ENCODE results near the gene FCRL6.
A peak's percentile ranks its signal among the peaks of the same experiment; 100 is the strongest.

Gene FCRL6

GRCh38 chr1:159779403-159779851, 22.7 kb upstream of the FCRL6 start:
- no peak for TF ChIP-seq CTCF (IDR thresholded peaks at IDR 0.05; ENCODE audit: poor library complexity, severe bottlenecking)
- Histone ChIP-seq H3K36me3 (ENCODE audit: low read depth) (0 out of 2 replicates have a peak, but pooled peaks cover 3% of the 10 kb centered on the region), H3K27me3 (ENCODE audit: insufficient read depth, poor library complexity, severe bottlenecking) (no peaks in the 10 kb centered on the region), H3K4me1 (ENCODE audit: insufficient read depth, poor library complexity, severe bottlenecking) (peaks cover 16% of the 10 kb centered on the region), H3K4me3 (ENCODE audit: severe bottlenecking) (no peak overlapping the region), H3K27ac (ENCODE audit: poor library complexity, severe bottlenecking) (peak overlapping the region; percentile 85), H3K9me3 (ENCODE audit: severe bottlenecking) (no peaks in the 10 kb centered on the region)
- peak; percentile 72 for DNase-seq (ENCODE audit: low spot score)
- ATAC-seq (ENCODE audit: low read depth) = peak; percentile 26

DNA sequence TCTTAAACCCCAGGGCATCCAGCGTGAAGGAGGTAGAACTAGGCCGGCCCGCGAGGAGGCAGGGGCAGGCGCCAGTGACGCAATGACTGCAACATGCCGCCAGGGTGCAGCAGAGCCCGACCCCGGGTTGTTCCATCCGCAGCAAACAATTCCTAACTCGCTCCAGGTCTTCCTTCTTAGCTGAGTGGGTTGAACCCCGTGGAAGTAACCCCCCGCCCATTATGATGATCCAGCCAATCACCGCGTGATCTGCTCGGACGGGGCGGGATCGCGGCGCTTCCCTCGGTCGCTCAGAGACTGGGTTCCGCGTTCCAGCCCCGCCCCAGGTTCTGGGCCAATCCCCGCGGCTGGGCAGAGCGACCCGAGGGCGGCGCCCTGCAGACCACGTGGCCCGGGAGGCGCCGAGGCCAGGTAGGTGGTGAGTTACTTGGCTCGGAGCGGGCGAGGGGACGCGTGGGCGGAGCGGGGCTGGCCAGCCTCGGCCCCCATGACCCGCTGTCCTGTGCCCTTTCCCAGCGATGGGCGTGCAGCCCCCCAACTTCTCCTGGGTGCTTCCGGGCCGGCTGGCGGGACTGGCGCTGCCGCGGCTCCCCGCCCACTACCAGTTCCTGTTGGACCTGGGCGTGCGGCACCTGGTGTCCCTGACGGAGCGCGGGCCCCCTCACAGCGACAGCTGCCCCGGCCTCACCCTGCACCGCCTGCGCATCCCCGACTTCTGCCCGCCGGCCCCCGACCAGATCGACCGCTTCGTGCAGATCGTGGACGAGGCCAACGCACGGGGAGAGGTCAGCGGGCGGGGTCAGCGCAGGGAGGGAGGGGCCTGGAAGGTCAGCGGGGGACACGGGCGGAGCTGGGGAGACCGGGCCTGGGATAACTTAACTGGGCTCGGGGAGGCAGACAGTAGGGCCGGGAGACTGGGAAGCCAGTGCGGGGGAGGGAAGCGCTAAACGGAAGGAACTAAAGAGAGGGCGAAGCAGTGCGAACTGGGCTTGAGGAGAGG, 21.3 kb upstream of the FCRL6 start, which contains the start of gene DUSP23:
Gene DUSP23, plus strand, starts transcription at position 380 of the 1,000 bp plus-strand sequence. Its CDS starts 139 bp downstream, at position 519.
- peak; percentile 93 for ATAC-seq (ENCODE audit: low read depth)
- no peaks in the 10 kb centered on the region for H3K9me3 ChIP-seq (ENCODE audit: severe bottlenecking)
- H3K4me1 ChIP-seq (ENCODE audit: insufficient read depth, poor library complexity, severe bottlenecking) = peaks cover 16% of the 10 kb centered on the region
- H3K27ac ChIP-seq (ENCODE audit: poor library complexity, severe bottlenecking) = peak within 1 kb of the TSS; percentile 85
- DNase-seq (ENCODE audit: low spot score) = peak; percentile 95
- peak within 1 kb of the TSS; percentile 55 for H3K4me3 ChIP-seq (ENCODE audit: severe bottlenecking)
- 0 out of 2 replicates have a peak, but pooled peaks cover 3% of the 10 kb centered on the region for H3K36me3 ChIP-seq (ENCODE audit: low read depth)
- H3K27me3 ChIP-seq (ENCODE audit: insufficient read depth, poor library complexity, severe bottlenecking) = no peaks in the 10 kb centered on the region
- peak; percentile 93 for TF ChIP-seq CTCF (IDR thresholded peaks at IDR 0.05; ENCODE audit: poor library complexity, severe bottlenecking)

- peak overlapping the region; percentile 85 for H3K27ac ChIP-seq (ENCODE audit: poor library complexity, severe bottlenecking)
- no peaks in the 10 kb centered on the region for H3K27me3 ChIP-seq (ENCODE audit: insufficient read depth, poor library complexity, severe bottlenecking)
- peaks cover 22% of the 10 kb centered on the region for H3K4me1 ChIP-seq (ENCODE audit: insufficient read depth, poor library complexity, severe bottlenecking)
- DNase-seq (ENCODE audit: low spot score) (no peak), ATAC-seq (ENCODE audit: low read depth) (no peak)
- no peak for TF ChIP-seq CTCF (IDR thresholded peaks at IDR 0.05; ENCODE audit: poor library complexity, severe bottlenecking)
- no peaks in the 10 kb centered on the region for H3K9me3 ChIP-seq (ENCODE audit: severe bottlenecking)
- no peak overlapping the region for H3K4me3 ChIP-seq (ENCODE audit: severe bottlenecking)
- H3K36me3 ChIP-seq (ENCODE audit: low read depth) = 0 out of 2 replicates have a peak, but pooled peaks cover 3% of the 10 kb centered on the region
These were observed 20.2 kb upstream of the FCRL6 start for GRCh38 chr1:159781992-159782391.

GRCh38 chr1:159783724-159784123, 18.4 kb upstream of the FCRL6 start:
- ATAC-seq (ENCODE audit: low read depth) (no peak), DNase-seq (ENCODE audit: low spot score) (no peak)
- Histone ChIP-seq H3K9me3 (ENCODE audit: severe bottlenecking) (no peaks in the 10 kb centered on the region), H3K4me3 (ENCODE audit: severe bottlenecking) (no peak overlapping the region), H3K27ac (ENCODE audit: poor library complexity, severe bottlenecking) (no peak overlapping the region), H3K36me3 (ENCODE audit: low read depth) (0 out of 2 replicates have a peak, but pooled peaks cover 3% of the 10 kb centered on the region), H3K4me1 (ENCODE audit: insufficient read depth, poor library complexity, severe bottlenecking) (peaks cover 25% of the 10 kb centered on the region), H3K27me3 (ENCODE audit: insufficient read depth, poor library complexity, severe bottlenecking) (no peaks in the 10 kb centered on the region)
- TF ChIP-seq CTCF (IDR thresholded peaks at IDR 0.05; ENCODE audit: poor library complexity, severe bottlenecking) = no peak
